Astrocyte (in vitro differentiated cells and primary cell): ENCODE results near the gene EXOC4. TPM values are rescaled to one million over a fixed set of nuclear protein-coding genes. Genes with fewer than 3 reads are reported as not detected.

Experiments used
- DNase-seq: peaks from one replicate; pipeline ENCODE4 v3.0.0-alpha.2; 2010; ENCODE audit warnings: low read depth
- FAIRE-seq: peaks from 2 replicates; lab custom pipeline; 2011; peaks lifted over from hg19 to GRCh38; lab: Jason Lieb, UNC
- H2AFZ ChIP-seq: 2 replicates; pipeline ENCODE4 v1.6.0; 2012; ENCODE audit warnings: low read depth, low read length, inconsistent platforms
- H3K27ac ChIP-seq: 2 replicates; pipeline ENCODE4 v1.5.1; 2011; ENCODE audit warnings: low read depth, low read length, inconsistent platforms
- H3K27me3 ChIP-seq: 2 replicates; pipeline ENCODE4 v1.6.0; 2011; ENCODE audit warnings: low read length, inconsistent platforms; ENCODE audit not compliant: insufficient read depth
- H3K36me3 ChIP-seq: 2 replicates; pipeline ENCODE4 v1.5.1; 2011; ENCODE audit warnings: low read length, inconsistent platforms; ENCODE audit not compliant: insufficient read depth
- H3K4me1 ChIP-seq: 2 replicates; pipeline ENCODE4 v1.5.1; 2011; ENCODE audit warnings: low read length, inconsistent platforms; ENCODE audit not compliant: insufficient read depth
- H3K4me2 ChIP-seq: 2 replicates; pipeline ENCODE4 v1.6.0; 2012; ENCODE audit warnings: low read length, inconsistent platforms
- H3K4me3 ChIP-seq: 2 replicates; pipeline ENCODE4 v1.5.1; 2011; ENCODE audit warnings: low read depth, mild to moderate bottlenecking, low read length, inconsistent platforms; ENCODE audit not compliant: insufficient read depth
- H3K79me2 ChIP-seq: 2 replicates; pipeline ENCODE4 v1.6.0; 2012; ENCODE audit warnings: mild to moderate bottlenecking, low read length, inconsistent platforms; ENCODE audit not compliant: insufficient read depth
- H3K9ac ChIP-seq: 2 replicates; pipeline ENCODE4 v1.6.0; 2012; ENCODE audit warnings: mild to moderate bottlenecking, low read length, inconsistent platforms
- H3K9me3 ChIP-seq: 2 replicates; pipeline ENCODE4 v1.5.1; 2012; ENCODE audit warnings: low read depth, mild to moderate bottlenecking, low read length, inconsistent platforms; ENCODE audit not compliant: insufficient read depth
- H4K20me1 ChIP-seq: 2 replicates; pipeline ENCODE4 v1.6.0; 2012; ENCODE audit warnings: low read length, inconsistent platforms; ENCODE audit not compliant: insufficient read depth
- H3K27ac Mint-ChIP-seq: one replicate; pipeline ENCODE4 v1.8.0; 2021; ENCODE audit warnings: mild to moderate bottlenecking, mixed read lengths; ENCODE audit not compliant: unreplicated experiment
- H3K27me3 Mint-ChIP-seq: one replicate; pipeline ENCODE4 v1.8.0; 2021; ENCODE audit warnings: low read depth, mixed read lengths; ENCODE audit not compliant: unreplicated experiment
- H3K36me3 Mint-ChIP-seq: one replicate; pipeline ENCODE4 v1.8.0; 2021; ENCODE audit warnings: low read depth, mixed read lengths; ENCODE audit not compliant: unreplicated experiment
- H3K4me1 Mint-ChIP-seq: one replicate; pipeline ENCODE4 v1.8.0; 2021; ENCODE audit warnings: low read depth, mixed read lengths; ENCODE audit not compliant: unreplicated experiment
- H3K4me3 Mint-ChIP-seq: one replicate; pipeline ENCODE4 v1.8.0; 2021; ENCODE audit warnings: mild to moderate bottlenecking, moderate library complexity, mixed read lengths; ENCODE audit not compliant: unreplicated experiment
- H3K9me3 Mint-ChIP-seq: one replicate; pipeline ENCODE4 v1.8.0; 2021; ENCODE audit warnings: mild to moderate bottlenecking, mixed read lengths; ENCODE audit not compliant: unreplicated experiment
- EZH2 ChIP-seq: IDR thresholded peaks from 2 replicates; pipeline ENCODE4 v1.6.1; 2012; ENCODE audit warnings: mild to moderate bottlenecking, low read length, inconsistent platforms; ENCODE audit not compliant: insufficient read depth
- total RNA-seq: library from RNA; stranded (reverse); gene quantifications from 2 replicates; pipeline ENCODE4 v1.2.1, GENCODE V29; 2021
- TF ChIP-seq, protein P1 (sequence below): IDR thresholded peaks from 2 replicates; pipeline ENCODE4 v1.5.1; 2011; ENCODE audit warnings: low read depth, mild to moderate bottlenecking, inconsistent platforms, low read length, moderate library complexity; ENCODE audit not compliant: insufficient read depth

EXOC4 gene
- total RNA-seq, 1 donor from 2014 or later, result 57.5 TPM

DNA sequence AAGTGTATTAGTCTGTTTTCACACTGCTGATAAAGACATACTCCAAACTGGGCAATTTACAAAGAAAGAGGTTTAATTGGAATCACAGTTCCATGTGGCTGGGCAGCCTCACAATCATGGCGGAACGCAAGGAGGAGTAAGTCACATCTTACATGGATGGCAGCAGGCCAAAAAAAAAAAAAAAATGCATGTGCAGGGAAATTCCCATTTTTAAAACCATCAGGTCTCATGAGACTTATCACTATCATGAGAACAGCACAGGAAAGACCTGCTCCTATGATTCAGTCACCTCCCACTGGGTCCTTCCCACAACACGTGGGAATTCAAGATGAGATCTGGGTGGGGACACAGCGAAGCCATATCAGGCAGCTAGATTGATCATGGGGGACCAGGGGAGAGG lies 136.8 kb downstream of the EXOC4 start:
- FAIRE-seq, result no peak
- Mint-ChIP-seq H3K27ac (no peak overlapping the region), H3K4me1 (peaks cover 5% of the 10 kb centered on the region), H3K4me3 (no peak overlapping the region), H3K27me3 (no peaks in the 10 kb centered on the region), H3K36me3 (peaks cover 4% of the 10 kb centered on the region), H3K9me3 (peaks cover 5% of the 10 kb centered on the region)
- Histone ChIP-seq H3K4me1 (no peaks in the 10 kb centered on the region), H2AFZ (no peak overlapping the region), H4K20me1 (peaks cover 7% of the 10 kb centered on the region), H3K79me2 (no peaks in the 10 kb centered on the region), H3K36me3 (no peaks in the 10 kb centered on the region), H3K4me3 (no peak overlapping the region), H3K27ac (no peak overlapping the region), H3K4me2 (no peak overlapping the region), H3K27me3 (no peaks in the 10 kb centered on the region), H3K9me3 (no peaks in the 10 kb centered on the region), H3K9ac (no peak overlapping the region)
- no peak for TF ChIP-seq EZH2
- TF ChIP-seq, protein P1, sequence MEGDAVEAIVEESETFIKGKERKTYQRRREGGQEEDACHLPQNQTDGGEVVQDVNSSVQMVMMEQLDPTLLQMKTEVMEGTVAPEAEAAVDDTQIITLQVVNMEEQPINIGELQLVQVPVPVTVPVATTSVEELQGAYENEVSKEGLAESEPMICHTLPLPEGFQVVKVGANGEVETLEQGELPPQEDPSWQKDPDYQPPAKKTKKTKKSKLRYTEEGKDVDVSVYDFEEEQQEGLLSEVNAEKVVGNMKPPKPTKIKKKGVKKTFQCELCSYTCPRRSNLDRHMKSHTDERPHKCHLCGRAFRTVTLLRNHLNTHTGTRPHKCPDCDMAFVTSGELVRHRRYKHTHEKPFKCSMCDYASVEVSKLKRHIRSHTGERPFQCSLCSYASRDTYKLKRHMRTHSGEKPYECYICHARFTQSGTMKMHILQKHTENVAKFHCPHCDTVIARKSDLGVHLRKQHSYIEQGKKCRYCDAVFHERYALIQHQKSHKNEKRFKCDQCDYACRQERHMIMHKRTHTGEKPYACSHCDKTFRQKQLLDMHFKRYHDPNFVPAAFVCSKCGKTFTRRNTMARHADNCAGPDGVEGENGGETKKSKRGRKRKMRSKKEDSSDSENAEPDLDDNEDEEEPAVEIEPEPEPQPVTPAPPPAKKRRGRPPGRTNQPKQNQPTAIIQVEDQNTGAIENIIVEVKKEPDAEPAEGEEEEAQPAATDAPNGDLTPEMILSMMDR, result no peak
- no peak for DNase-seq

DNA sequence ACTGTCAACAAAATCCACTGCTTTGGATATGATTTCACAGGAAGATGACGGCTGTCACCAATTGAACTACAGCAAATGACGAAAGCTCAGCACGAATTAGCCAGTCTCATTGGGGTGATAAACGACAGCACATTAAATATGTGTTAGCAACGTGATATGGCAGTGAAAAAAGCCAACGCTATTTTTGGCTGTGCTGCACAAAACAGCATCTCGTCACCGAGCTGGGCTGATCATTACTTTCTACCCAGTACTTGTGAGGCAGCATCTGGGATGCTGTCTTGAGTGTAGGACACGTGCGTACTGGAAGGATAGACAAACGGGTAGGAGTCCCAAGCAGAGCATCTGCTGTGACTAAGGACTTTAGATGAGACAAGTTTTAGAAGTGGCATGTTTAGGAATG lies 138.3 kb downstream of the EXOC4 start:
- Histone ChIP-seq H3K9me3 (no peaks in the 10 kb centered on the region), H3K4me2 (no peak overlapping the region), H3K27ac (no peak overlapping the region), H2AFZ (no peak overlapping the region), H3K4me1 (no peaks in the 10 kb centered on the region), H3K27me3 (no peaks in the 10 kb centered on the region), H3K79me2 (no peaks in the 10 kb centered on the region), H3K9ac (no peak overlapping the region), H3K4me3 (no peak overlapping the region), H4K20me1 (peaks cover 7% of the 10 kb centered on the region), H3K36me3 (no peaks in the 10 kb centered on the region)
- peaks cover 5% of the 10 kb centered on the region for H3K4me1 Mint-ChIP-seq
- no peak for FAIRE-seq
- TF ChIP-seq, protein P1, result no peak
- no peak for TF ChIP-seq EZH2
- H3K4me3 Mint-ChIP-seq, result no peak overlapping the region
- no peak for DNase-seq
- peaks cover 5% of the 10 kb centered on the region for H3K9me3 Mint-ChIP-seq
- peaks cover 2% of the 10 kb centered on the region for H3K36me3 Mint-ChIP-seq
- no peak overlapping the region for H3K27ac Mint-ChIP-seq
- H3K27me3 Mint-ChIP-seq, result no peaks in the 10 kb centered on the region

DNA sequence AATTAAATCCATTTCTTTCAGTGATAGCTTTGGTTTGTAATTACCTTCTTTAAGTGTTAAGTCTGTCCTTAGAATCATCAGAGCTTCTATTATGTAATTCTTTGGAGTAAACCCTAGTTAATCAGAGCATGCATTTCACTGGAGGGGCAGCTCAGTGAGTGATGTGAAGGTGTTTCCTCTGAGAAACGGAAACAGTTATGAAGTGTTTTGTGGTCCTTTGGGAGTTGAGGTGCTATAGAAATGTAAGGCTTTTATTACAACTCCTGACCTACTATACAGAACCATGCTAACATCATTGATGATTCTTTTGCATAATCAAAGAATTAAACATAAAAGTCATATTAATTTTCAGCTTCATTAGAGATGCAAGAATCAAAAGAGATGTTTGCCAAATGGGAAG lies 141.5 kb downstream of the EXOC4 start:
- Histone ChIP-seq H3K4me2 (no peak overlapping the region), H3K36me3 (no peaks in the 10 kb centered on the region), H3K27me3 (no peaks in the 10 kb centered on the region), H2AFZ (no peak overlapping the region), H3K4me3 (no peak overlapping the region), H3K79me2 (no peaks in the 10 kb centered on the region), H3K4me1 (no peaks in the 10 kb centered on the region), H3K9me3 (no peaks in the 10 kb centered on the region), H3K27ac (no peak overlapping the region), H4K20me1 (peaks cover 4% of the 10 kb centered on the region), H3K9ac (no peak overlapping the region)
- Mint-ChIP-seq H3K4me3 (no peak overlapping the region), H3K4me1 (no peaks in the 10 kb centered on the region), H3K27ac (no peak overlapping the region), H3K9me3 (peaks cover 5% of the 10 kb centered on the region), H3K36me3 (peaks cover 2% of the 10 kb centered on the region), H3K27me3 (no peaks in the 10 kb centered on the region)
- no peak for DNase-seq
- TF ChIP-seq, protein P1, result no peak
- TF ChIP-seq EZH2, result no peak
- no peak for FAIRE-seq
